NCI-H446 (cell line): ENCODE measurements around the gene TMEM126B.
"Not testable (repeated sequence)": the region's sequence is repeated elsewhere in the genome, so short reads cannot be mapped to it uniquely, and the experiment has no call there.

ENCODE experiments used
- DNase-seq, 2 experiments: peaks; one replicate each; lab custom pipeline; 2025; lab: John Stamatoyannopoulos, UW

TMEM126B gene

GRCh38 chr11:85627998-85628770 is at the start of gene TMEM126B:
Gene TMEM126B (plus strand): TSS chr11:85628593. CDS start chr11:85628608, 15 bp downstream.
- DNase-seq: peak; percentile 96 to 98

- no peak for DNase-seq
These were observed 46.3 kb upstream of the TMEM126B start for GRCh38 chr11:85582111-85582510.

- no peak for DNase-seq
These were observed 39.0 kb upstream of the TMEM126B start for GRCh38 chr11:85589373-85589772.

DNA sequence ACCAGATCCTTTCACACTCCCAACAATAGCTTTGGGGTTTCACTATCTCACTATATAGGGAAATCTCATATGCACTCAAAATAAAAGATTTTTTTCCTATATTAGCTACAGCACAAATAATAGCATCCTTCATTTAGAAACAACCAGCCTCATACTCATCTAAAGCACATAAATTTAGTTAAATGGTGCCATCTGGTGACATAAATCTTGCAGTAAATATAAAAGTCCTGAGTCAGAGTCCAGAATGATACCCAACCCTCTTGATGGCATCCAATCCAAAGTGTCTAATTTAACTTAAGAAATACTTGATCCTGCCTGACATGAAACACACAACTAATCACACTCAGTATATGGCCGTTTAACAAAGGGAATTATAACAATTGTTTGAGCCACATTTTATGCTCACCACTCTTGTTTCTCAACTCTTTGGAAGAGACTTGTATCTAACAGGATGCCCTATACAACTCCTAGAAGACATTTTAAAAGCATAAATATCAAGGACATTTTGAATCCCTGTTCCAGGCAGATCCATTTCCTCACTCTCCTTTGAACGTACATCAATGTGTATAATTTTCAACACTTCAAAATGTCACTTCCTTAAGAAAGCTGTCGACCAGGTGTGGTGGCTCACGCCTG is 37.4 kb upstream of the TMEM126B start:
- peak; percentile 15 to 40 for DNase-seq

GRCh38 chr11:85595285-85595884 is 33.0 kb upstream of the TMEM126B start:
- peak; percentile 42 to 64 for DNase-seq

GRCh38 chr11:85596886-85597285 is 31.5 kb upstream of the TMEM126B start:
- DNase-seq: no peak

DNA sequence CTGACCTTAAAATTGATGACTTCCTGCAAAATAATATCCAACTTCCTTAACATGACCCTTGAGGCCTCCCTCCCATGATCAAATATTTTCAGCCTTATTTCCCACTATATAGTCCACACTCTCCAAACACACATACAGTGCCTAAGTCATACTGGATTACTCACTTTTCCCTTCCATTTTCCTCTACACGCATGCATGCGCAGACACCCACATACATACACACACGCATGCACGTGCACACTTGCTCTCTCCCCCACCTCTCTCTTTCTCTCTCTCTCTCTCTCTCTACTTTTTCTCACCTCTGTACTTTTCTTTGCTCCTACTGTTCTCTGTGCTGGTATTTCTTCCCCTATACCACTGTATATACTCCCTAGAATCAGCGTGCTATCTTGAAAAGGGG is 29.3 kb upstream of the TMEM126B start:
- no peak for DNase-seq

DNA sequence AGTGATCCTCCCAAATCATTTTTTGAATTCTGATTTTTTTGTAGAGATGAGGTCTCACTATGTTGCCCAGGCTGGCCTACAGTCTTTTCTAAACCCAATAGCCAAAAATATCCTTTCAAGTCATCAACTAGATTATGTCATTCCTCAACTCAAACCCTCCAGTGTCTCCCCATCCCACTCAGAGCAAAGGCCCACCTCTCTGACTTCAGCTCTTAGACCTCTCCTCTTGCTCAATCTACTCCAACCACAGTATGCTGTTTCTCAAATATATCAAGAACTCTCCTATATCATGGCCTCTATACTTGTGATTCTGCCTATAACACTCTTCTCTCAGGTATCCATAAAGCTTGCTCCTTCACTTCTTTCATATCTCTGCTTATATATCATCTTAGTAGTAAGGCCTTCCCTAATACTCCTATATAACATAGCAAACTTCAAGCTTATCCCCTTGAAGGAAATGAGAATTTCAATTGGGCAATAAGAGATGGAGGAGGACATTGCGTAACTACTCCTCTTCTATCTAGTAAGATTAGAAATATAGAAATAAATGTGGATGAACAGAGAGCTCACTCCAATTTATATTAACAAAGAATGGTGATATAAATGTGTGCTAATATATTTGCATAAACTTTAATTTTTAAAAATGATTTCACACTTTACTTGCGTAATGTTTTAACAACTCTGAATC is 25.7 kb upstream of the TMEM126B start:
- DNase-seq: no peak

DNA sequence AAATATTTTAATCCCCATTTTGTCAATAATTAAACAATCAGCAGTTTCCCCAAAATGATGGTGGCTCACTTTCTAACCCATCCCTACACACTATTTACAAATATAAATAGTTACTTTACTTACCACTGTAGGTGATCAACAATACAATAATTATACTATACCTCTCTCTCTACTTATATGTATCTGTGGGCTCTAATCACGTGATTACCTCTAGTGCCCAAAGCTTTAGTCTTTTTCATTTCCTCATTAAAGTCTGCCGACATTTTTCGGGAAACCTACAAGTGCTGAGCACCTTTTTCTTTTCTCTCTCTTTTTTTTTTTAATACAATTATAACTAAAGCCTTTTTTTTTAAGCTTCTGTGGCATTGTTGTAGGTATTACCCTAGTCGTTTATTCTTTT is 25.2 kb upstream of the TMEM126B start:
- DNase-seq: no peak

DNA sequence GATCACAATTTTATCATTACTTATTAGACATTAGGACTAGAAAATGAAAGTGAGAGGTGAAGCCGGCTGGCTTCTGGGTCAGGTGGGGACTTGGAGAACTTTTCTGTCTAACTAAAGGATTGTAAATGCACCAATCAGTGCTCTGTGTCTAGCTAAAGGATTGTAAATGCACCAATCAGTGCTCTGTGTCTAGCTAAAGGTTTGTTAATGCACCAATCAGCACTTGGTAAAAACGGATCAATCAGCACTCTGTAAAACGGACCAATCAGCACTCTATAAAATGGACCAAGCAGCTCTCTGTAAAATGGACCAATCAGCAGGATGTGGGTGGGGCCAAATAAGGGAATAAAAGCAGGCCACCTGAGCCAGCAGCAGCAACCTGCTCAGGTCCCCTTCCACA is 22.2 kb upstream of the TMEM126B start:
- DNase-seq: not testable (repeated sequence)

GRCh38 chr11:85608621-85609020 is 19.8 kb upstream of the TMEM126B start:
- not testable (repeated sequence) for DNase-seq

DNA sequence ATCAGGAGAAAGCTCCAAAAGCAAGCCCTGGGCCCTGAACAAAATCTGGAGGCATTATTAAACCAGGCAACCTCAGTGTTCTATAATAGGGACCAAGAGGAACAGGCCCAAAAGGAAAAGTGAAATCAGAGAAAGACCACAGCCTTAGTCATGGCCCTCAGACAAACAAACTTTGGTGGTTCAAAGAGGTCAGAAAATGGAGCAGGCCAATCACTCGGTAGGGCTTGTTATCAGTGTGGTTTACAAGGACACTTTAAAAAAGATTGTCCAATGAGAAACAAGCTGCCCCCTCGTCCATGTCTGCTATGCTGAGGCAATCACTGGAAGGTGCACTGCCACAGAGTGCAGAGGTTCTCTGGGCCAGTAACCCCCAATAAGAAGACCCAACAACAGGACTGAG is 19.1 kb upstream of the TMEM126B start:
- DNase-seq: not testable (repeated sequence)

DNA sequence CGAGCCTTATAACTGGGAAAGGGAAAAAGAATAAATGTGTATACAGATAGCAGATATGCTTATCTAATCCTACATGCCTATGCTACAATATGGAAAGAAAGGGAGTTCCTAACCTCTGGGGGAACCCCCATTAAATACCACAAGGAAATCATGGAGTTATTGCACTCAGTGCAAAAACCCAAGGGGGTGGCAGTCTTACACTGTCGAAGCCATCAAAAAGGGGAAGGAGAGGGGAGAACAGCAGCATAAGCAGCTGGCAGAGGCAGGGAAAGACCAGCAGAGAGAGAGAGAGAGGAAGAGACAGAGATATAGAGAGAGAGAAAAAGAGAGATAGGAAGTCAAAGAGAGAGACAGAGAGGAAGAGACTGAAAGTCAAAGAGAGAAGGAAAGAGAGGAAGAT is 16.8 kb upstream of the TMEM126B start:
- not testable (repeated sequence) for DNase-seq

GRCh38 chr11:85619499-85619898 is 8.9 kb upstream of the TMEM126B start:
- no peak for DNase-seq

- DNase-seq: no peak
These were observed 8.1 kb upstream of the TMEM126B start for GRCh38 chr11:85620256-85620655.

DNA sequence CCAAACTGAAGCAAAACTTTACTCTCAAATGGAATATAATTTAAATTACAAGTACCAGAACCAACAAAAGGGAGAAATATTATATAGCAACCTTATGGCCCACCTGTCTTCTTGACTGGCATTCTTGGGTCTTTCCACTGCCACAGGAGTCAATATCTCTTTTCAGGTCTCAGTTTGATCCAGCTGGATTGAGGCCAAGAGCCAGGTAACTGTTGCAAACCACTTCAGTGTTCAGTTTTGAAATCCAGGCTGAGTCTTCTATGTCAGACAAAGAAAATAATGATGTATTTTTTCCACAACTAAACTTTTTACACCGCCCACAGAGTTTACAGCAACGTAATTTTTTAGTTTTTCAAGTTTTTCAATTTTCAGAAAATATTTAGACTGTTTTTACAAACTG is 1.9 kb upstream of the TMEM126B start:
- no peak for DNase-seq

- peak in 1 of 2 experiments; percentile 38 for DNase-seq
These were observed 928 bp upstream of the TMEM126B start, which contains the start of gene DLG2 for GRCh38 chr11:85627332-85627997. Gene DLG2 (minus strand): TSS chr11:85627344.

GRCh38 chr11:85628771-85629341 is 463 bp downstream of the TMEM126B start:
- DNase-seq: no peak

DNA sequence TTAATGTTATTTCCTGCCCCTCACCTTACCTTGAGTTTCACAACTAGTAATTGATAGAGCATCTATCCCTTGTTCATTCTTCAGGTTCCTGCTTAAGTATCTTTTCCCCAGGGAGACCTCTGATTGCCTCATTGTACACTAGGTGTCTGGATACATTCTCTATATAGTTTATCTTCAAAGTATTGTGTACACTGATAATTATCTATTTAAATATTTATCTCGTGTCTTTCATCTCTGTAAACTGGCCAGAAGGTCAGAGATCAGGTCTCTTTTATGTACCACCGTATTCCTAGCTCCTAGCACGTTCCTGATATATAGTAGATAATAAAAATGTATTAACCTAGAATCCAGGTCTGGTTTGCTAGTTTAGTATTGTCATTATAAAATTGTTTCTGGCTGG is 6.4 kb downstream of the TMEM126B start:
- DNase-seq: no peak

DNA sequence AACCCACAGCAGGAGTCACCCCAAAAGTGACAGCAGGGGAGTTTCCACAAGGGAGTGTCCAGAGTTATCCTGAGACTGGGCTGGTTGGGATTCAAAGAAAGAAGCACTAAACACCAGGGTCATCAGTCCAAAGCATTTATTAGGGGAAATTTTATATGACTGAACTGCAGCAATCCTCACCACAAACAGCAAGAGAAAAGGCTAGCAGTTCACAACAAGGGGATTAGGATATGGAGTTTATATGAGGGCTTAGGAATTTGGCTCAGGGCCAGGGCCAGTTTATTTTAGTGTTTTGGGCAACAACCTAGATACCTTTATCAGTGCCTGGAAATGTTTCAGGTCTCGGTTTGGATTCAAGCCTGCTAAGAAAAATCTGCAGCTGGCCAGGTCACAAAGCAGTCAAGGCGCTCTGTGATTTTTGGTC is 14.8 kb downstream of the TMEM126B start:
- no peak for DNase-seq

DNA sequence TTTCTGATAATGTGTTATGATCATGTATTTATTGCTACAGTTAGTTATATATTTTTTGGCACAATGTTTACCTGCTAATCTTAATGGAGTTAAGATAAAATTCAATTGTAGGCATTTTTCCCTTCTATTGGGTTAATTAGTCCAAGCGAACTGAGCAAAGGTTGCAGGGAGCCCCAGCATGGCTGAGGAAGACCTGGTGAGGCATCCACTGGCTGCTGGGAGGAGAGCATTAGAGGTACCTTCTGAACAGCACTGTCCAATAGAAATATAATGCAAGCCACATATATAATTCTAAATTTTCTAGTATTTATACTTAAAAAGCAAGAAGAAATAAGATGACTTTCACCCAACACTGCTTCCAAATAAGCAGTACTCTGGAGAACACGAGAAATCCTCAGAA is 18.7 kb downstream of the TMEM126B start:
- DNase-seq: no peak
